Hematopoietic multipotent progenitor cell treated with erythropoietin and hydrocortisone succinate and interleukin-3 and kit ligand, for 17 days (in vitro differentiated cells): ENCODE measurements around the gene PIK3C2B.

Source experiments
- DNase-seq: peaks from one replicate; pipeline ENCODE4 v3.0.0-alpha.2; 2015; ENCODE audit warnings: low spot score

The PIK3C2B gene

DNA sequence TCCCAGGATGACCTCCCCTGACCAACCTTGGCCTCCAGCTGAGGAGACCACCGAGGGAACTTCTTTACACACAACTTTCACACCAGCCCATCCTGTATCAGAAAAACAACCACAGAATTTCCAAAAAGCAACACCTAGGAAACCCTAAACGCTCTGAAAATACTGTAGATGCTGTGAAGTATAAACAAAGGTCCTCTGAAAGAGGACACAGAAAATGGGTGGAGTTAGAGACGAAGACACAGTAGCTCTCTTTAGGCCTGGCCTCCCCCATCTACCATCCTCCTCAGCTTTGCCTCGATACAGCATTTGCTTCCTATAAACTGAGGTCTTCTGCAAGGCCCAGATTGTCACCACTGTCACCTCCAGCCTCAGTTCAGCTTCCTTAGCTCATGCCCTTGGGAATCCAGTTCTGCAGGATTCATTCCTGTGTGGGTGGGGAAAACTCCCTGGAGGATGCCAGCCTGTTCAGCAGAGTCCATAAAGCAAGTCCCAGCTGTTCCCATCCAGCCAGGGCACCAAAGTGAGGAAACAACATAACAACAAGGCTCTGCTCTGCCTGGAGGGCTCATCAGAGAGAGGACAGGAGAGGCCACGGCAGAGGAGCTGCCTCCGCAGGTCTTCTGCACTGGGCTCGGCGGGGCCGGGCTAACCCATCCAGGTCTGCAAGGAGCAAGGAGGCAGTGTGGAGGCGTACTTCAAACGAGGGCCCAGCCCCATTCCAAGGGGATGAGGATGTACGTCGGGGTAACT lies 15.0 kb downstream of the PIK3C2B start:
- DNase-seq = no peak

DNA sequence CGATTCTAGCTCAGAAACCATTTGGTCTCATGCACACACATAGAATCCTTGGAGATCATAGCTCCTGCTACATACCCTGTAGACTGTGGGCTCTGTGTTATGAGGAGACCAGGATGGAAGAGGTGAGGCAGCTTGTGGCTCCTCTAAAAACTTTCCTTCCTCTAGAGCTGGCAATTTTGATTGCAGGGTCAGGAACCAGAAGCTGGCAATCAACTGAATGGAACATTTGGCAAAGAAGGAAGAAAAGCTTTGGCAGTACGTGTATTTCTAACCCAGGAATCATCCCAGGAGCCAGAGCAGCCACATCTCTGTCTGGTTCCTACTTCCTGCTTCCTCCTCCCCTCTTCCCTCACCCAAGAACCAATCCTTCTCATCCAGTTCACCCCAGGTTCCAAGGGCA lies 15.7 kb downstream of the PIK3C2B start:
- no peak for DNase-seq

DNA sequence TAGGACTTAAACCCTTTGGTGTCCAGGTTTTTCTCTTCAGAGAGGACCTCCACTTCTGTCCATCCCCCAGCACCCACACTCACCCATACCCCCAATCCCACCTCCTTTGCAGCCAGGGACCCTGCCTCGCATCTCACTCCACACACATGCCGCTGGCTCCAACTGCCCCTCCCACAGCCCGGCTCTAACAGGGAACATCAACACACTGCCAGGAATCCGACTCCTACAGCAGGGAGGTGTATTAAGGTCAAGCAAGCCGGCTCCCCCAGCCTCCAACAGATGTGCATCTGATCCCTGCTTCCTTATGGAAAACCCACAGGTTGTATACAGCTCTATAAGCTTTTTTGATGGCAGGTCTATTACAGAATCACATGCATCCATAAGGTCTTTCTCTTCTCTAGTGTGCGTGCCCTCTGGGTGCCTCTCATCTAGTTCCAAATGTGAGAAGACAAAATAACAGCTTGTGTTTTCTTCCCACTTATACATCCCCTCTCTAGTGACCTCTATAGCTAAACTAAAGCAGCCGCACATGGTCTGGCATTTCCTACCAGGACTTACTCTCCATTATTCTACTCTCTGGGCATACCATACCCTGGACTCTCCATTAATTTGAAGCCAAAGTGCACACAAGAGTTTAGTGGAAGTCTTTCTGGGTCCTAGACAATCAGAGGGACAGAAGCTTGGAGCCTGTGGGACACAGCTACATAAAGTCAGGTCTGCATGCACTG lies 16.3 kb downstream of the PIK3C2B start:
- DNase-seq = no peak

DNA sequence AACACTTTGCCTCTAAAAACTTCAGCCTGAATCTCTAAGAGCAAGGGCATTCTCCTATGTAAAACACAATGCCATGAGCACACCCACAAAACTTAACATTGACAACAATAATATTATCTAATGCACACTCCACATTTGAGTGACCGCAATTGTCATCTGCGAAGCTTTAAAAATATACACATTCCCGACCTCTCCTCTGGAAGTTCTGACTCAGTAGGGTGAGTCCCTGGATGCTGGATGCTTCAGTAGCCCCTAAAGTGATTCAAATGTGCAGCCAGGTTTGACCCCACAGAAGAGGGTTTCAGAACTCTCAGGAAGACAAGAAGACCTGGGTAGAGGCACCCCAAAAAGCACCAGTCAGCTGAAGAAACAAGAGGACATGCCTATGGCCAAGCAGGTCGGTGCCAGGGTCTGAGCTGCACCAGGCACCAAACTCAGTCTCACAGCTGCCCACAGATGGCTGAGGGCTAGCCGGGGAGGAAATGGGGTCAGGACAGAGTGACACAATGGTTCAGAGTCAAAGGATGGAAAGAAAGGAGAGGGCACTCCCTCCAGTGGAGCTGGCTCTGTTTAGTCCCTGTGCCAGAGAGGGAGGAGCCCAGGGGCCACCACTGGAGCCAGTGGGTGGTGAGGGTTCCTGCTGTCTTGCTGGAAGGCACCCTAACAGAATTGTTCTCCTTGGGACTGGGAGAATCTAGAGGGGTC lies 17.4 kb downstream of the PIK3C2B start:
- no peak for DNase-seq

DNA sequence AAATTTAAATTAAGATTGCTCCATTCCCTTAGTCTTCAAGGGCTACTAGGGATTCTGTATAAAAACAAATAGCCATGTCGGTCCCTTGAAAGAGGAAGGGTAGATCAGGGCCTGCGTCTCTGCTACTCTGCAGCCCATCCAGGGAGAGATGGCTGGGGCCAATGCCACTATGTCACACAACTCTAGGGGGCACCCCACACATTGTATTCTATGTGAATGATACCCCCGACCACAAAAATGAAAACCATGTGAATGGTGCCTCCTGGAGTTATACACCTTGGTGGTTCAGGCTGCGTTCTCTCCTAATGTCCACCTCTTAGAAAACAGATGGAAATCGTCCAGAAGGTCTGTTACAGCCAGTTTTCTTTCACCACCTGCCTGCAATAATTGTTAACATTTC lies 18.0 kb downstream of the PIK3C2B start:
- no peak for DNase-seq

DNA sequence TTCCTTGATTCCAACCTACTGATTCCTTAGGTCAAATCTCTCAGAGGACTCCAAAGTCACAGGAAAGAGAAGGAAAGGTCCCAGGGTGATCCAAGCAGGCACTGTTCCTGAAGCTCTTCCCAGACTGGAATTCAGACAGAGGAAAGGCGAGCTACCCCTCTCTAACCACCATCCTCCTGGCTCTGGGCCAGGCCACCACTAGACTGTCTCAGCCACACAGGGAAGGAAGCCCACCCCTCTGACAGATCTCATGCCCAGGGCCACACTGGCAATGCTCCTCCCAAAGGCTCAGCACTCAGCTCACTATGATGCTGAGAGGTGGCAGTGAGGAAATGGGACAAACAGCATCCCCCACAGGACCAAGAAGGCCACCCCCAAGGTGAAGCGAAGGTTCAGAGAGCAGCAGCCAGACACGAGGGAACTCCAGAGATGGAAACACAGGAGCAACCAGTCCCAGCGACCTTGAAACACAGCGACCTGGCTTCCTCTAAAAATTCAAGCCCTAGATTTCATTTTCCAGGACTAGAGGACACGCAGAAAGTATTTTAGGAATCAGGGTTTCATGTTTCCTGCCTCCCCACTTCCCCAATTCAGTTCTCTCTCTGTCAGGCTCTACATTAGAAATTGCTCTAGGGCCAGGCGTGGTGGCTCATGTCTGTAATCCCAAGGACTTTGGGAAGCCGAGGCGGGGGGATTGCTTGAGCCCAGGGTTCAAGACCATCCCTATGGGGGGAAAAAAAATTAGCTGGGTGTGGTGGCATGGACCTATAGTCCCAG lies 18.8 kb downstream of the PIK3C2B start:
- DNase-seq = no peak

DNA sequence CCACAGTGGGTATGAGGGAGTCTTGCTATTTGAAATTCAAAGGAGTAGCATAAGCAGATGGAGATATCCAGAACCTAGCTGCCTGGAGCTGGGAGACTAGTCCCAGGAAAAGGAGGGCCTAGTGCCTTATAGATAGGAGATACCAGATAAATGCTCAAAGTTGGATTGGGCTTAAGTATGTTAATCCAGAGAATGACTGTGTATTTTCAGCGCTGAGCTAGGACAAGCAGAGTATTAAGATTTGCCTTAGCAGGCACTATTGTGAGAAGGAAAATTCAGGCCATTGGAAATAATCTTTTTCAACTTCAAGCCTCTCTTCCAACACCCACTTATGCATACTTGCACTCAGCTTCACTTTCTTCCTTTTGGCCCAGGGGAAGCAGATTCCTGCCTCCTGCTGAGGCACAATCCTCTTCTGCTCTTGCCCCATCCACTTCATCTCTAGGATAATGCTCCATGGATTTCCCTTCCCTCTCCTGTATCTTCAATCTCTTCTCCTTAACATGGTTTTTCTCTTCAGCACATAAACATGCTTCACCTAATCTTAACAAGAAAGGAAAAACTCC lies 21.1 kb downstream of the PIK3C2B start:
- DNase-seq = no peak

DNA sequence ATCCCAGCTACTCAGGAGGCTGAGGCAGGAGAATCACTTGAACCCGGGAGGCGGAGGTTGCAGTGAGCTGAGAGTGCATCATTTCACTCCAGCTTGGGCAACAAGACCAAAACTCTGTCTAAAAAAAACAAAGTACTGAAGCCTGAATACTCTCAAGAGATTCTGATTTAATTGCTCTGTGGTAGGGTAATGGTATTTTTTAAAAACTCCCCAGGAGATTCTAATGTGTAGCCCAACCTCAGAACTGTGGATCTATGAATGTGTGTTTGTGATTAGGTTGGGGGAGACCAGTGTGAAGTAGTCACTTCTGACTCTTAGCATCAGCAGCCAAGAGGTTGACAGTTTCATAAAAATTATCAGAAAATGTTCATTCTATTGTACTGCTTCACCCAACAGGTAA lies 21.9 kb downstream of the PIK3C2B start:
- no peak for DNase-seq

DNA sequence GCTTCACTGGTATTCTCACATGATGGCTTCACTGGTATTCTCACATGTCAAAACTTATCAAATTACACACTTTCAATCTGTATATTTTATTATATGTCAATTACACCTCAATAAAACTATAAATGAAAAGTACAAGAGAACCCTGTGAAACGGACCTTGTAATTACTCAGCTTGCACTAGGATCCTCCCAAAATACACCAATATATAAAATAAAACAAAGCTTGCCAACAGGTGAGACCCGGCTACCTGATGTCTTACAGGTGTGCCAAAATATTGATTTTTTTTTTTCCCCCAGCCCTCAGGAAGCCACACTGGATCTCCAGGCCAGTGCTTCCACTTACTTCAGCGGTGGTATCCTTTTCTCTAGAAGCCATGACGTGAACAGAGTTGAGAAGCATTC lies 22.9 kb downstream of the PIK3C2B start:
- DNase-seq = no peak

DNA sequence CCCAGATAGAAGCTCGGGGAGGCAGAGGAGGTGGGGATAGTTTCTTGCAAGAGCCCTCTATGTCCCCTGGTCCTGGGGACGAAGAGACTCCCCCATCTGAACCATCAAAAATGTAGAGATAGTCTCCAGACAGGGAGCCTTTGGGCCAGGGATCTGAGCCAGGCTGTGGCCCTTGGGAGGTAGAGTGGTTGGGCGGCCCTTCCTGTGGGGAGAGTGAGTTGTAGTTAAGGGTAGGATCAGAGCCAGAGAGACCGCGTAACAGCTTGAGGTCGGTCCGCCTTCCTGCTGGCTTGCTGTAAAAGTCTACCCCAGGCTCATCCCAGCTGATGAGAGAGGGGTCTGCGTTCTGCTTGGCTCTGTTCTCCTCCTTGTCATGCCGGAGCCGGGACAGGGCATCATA lies 25.3 kb downstream of the PIK3C2B start:
- no peak for DNase-seq

DNA sequence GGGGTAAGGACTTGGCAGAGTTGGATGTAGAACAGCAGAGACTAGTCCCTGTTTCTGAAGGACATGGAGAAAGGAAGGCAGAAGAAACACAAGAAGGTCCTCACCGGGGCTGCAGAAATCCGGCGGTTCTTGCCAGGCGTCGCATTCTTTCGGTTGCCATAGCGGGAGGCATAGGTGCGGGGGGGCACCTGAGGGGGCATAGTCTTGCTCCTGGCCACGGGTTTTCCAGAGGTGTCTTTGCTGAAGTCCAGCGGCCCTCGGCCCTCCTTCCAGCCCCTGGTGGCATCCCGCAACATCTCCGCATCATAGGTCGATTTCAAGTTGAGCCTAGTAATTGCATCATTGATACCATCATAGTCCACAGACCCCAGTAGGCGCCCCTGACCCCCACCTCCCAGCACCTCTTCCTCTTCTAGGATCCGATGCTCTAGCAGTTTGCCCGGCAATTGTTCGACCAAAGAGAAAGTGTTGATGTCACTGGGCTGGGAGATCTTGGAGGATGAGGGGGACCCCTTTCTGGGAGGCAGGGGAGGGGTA lies 25.8 kb downstream of the PIK3C2B start:
- no peak for DNase-seq

DNA sequence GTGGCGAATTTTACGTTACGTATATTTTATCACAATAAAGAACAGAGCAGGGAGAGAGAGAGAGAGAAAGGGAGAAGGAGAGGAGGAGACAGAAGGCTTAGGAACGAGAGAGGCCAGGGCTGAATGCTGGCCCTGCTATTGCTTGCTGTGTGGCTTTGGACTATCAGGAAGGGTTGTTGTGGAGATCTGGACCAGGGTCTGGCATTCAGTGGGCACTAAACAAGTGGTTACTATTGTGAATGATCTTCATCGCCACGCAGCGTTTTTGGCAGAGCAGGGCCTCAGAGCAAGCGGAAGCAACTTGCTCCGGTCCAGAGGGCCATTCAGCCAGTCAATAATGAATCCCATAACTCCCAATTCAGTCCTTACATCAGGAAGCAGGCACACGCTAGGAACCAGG lies 26.4 kb downstream of the PIK3C2B start:
- no peak for DNase-seq

DNA sequence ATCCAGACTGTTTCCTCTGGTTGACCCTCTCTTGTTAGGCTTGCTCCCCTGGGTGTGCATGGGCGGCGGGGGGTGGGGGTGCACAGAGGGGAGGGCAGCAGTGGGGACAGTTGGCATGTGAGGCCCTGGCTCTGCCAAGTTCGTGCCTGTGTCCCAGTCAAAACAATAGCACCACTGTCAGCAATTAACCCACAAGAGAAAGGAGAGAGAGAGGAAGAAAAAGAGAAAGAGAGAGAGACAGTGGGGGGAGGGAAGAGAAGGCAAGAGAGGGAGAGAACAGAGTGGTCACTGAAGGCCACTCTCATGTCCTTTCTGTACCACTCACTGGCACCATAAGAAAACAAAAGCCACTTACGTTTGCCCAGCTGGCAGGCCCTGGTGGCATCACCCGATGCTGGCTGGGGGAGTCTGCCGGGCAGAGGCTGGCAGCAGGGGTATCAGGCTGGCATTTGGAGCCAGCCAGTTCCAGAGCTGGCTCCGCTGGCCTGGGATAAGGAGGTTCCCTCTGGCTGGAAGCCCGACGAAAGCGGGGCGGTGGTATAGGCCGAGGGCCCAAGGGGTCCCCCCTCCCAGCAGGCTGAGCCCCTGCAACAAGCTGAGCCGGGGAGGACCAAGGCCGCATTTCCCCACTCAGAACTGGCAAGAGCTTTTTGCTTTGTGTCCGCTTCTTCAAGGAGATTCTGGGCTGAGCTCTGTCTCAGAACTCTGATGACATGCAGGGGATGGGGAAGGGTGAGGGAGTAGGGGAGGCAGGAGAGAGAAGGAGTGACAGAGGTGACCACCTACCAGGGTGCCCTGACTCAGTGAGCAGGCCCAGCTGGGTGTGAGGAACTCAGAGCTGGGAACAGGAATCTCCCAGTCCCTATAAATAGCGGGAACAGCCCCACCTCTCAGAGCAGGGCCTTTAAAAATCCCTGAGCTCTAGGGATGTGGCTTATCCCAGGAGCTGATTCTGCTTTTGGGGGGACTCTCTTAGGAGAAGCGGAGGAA lies 27.9 kb downstream of the PIK3C2B start:
- DNase-seq = no peak

DNA sequence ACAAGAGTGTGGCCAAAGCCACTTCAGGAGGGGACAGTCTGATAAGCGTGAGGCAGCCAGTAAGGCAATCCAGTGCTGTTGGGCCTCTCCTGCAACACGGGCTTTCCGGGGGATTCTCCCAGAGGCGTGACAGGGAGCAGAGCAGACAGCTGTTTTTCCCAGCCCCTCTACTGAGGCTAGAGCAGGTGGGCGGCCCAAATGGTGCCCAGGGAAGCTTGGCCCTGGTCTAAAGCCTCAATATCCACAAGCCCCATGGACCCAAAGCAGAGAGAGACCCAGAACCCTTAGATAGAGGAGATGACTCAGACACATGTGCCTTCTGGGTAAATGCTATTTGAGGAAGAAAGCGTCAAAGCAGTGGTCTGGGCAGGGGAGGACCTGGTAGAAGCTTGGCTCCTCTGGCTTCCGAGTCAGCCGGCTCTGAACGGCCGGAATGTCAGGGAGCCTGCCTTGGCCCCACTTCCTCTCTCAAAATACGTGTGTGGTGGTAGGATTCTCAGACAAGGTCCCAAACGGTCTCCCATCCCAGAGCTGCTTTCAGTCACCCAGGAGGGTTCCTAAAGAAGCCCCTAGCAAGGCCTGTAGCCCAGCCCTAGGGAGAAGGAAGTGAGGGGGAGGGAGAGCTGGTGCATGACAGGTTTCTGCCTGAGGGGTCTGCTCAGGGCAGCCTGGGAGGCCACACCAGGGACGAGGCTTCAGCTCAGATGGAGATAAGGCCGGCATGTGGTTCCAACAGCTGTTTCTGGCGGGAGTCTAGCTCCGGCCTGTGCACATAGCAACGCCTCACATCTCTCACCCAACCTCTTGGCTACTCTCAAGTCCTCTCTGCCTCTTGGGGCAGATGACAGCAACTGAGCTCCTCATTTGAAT lies 28.8 kb downstream of the PIK3C2B start:
- DNase-seq = no peak

DNA sequence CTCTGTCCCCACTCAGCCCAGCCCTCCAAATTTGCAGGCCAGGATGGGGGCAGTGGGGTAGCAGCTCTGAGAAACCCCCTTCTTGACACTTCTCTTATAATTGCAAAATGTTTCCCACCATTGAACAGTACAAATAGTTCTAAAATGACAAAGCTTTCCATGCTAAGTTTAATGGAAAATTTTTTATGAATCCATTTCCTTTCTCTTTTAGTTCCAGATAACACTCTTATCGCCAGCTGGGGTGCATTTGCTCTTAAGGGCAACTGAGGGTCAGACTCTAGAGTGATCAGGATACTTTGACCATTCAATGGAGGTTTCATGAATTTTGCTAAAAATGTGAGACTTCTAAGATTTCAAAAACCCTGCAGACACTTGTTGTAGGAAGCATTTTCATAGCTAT lies 29.9 kb downstream of the PIK3C2B start:
- DNase-seq = no peak

DNA sequence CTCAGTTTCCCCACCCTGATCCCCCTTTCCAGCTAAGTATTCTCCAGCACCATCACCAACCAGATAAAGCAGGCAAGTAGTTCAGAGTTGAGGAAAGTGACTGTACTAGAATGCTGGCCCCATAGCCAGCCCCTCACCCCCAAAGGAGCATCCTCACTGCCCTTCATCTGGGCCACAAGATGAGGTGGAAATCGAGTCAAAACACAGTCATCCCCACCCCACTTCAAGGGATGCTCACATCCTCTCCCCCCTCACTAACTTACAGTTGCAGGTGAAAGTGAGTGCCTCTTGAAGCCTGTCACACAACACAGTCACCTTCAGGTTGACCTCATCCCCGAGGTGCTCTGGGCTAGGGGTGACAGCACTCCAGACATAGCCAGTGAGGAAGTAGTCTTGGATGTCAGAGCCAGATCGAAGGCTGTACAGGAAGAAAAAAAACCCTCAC lies 30.4 kb downstream of the PIK3C2B start:
- DNase-seq = no peak

DNA sequence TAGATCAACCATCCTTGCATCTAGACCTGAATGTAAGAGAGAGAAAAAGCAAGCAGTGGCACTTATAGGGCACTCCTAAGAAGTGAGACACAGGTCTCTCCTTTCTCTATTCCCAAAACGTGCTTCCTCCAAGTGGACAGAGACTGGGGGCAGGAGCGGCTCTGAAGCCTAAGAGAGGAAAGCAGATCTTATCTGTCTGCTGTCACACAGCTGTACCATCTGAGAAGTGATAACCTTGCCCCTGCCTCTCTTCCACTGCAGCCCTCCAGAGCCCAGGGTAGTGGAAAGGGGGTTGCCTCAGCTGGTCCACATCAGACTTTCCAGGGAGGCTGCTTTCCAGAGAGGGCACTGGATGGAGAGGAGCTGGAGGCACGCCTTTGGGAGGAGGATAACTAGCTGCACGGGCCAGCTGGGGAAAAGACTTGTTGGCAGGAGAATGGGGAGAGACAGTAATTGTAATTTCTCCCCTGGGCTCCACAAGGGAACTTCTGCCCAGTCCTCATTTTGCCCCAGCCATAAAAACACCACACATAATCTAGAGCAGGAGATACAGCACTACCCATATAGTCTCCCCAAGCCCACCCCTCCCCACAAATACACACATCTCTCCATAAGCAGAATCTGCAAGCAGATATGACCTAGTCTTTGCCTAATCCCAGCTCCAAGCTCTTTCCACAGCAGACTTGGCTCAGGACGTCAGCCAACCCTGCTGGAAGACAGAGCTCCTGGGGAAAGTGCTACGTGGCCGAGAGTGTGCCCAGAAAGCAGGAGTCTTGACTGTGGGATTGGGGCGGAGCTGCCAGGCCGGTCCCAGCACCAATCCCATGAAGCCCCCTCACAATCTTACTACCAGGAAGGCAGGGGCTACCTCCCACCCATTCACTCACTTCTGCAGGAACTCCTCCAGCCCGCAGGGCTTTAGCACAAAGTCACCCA lies 31.2 kb downstream of the PIK3C2B start:
- DNase-seq = no peak

DNA sequence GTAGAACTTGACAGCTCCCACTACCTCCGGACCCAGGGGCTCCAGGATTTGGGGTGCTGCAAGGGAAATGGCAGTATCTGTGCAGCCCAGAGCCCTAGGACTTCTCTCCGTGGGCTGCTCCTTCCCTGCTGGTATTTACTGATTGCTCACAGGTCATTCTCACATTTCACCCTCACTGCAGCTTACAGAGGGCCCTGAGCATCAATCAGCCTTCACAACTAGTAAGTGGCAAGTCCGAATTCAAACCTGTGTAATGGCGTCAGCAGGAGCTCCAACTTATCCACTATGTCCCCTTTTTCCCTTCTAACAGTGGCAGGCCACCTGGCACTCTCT lies 32.4 kb downstream of the PIK3C2B start:
- no peak for DNase-seq
